Stimulated activated memory B cell treated with anti-CD40 and anti-IgM and Interleukin-4, amounts not matched to agents 10 μg/mL and 1 μg/mL and 100 μg/mL, for 72 hours (primary cell): ENCODE data around the gene CEP162.
"Not testable (repeated sequence)": the region's sequence is repeated elsewhere in the genome, so short reads cannot be mapped to it uniquely, and the experiment has no call there.

Experiments
- ATAC-seq: fragments of 150-1000 bp; cut with Tn5 transposase; 2 replicates; pipeline ENCODE4 v1.10.0; 2021
- H3K27ac Mint-ChIP-seq: one replicate; pipeline ENCODE4 v1.8.0; 2022; ENCODE audit warnings: mild to moderate bottlenecking, mixed read lengths
- H3K27me3 Mint-ChIP-seq: one replicate; pipeline ENCODE4 v1.8.0; 2022; ENCODE audit warnings: mixed read lengths
- H3K36me3 Mint-ChIP-seq: one replicate; pipeline ENCODE4 v1.8.0; 2022; ENCODE audit warnings: mixed read lengths
- H3K4me1 Mint-ChIP-seq: one replicate; pipeline ENCODE4 v1.8.0; 2022; ENCODE audit warnings: mixed read lengths
- H3K4me3 Mint-ChIP-seq: one replicate; pipeline ENCODE4 v1.8.0; 2022; ENCODE audit warnings: mild to moderate bottlenecking, moderate library complexity, mixed read lengths
- H3K9me3 Mint-ChIP-seq: one replicate; pipeline ENCODE4 v1.8.0; 2022; ENCODE audit warnings: mixed read lengths

Gene CEP162

DNA sequence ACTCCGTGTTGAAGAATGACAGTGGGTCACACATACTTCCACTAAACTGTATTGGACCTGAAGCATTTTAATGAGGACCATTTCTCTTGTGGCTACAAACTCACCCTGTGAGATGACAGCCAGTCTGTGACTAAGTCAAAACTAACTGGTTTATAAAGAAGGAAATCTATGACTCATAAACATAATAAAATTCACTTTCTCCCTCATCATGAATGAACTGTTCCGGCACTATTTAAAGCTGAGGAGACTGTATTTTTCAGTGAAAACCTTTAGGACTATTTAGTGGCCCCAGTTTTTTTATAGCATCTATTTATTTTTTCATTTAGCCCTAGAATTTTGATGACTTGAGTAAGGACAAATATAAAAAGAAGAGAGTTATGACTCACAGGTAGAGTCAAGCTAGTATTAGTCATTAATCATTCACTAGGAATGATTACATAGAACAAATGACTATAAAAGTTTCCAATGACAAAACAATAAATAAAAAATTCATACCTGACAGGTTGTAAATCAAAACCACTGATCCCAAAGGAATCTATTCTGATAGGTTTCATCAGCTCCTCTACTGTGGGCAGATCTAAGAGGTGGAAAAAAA is 34.2 kb downstream of the CEP162 start:
- no peaks in the 10 kb centered on the region for H3K4me1 Mint-ChIP-seq
- peaks cover 78% of the 10 kb centered on the region for H3K36me3 Mint-ChIP-seq
- H3K27ac Mint-ChIP-seq, result no peak overlapping the region
- H3K27me3 Mint-ChIP-seq, result no peaks in the 10 kb centered on the region
- H3K9me3 Mint-ChIP-seq, result no peaks in the 10 kb centered on the region
- no peak overlapping the region for H3K4me3 Mint-ChIP-seq
- no peak for ATAC-seq

DNA sequence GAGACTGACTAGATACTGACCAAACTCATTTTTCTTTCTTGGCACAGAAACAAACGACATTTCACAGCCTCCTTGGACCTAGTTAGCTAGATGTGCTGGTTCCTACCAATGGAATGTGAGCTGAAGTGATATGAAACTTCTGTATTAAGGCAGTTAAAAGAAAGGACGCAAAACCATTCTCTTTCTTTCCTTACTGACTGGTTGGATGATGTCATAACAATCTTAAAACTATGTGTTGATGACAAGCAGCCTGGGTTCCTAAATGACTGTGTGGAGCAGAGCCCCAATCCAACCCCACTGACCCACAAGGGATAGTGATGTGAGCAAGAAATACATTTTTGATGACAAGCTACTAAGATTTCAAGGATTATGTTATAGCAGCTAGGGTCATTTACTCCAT is 35.6 kb downstream of the CEP162 start:
- no peak overlapping the region for H3K27ac Mint-ChIP-seq

DNA sequence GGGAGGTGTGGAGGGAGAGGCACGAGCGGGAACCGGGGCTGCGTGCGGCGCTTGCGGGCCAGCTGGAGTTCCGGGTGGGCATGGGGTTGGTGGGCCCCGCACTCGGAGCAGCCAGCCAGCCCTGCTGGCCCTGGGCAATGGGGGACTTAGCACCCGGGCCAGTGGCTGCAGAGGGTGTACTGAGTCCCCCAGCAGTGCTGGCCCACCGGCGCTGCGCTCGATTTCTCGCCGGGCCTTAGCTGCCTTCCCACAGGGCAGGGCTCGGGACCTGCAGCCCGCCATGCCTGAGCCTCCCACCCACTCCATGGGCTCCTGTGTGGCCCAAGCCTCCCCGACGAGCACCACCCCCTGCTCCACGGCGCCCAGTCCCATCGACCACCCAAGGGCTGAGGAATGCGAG is 38.1 kb downstream of the CEP162 start:
- not testable (repeated sequence) for H3K4me1 Mint-ChIP-seq, H3K27ac Mint-ChIP-seq, H3K4me3 Mint-ChIP-seq, H3K9me3 Mint-ChIP-seq, ATAC-seq, H3K27me3 Mint-ChIP-seq
- H3K36me3 Mint-ChIP-seq, result peaks cover 45% of the 10 kb centered on the region

More for the DNA sequence above, 35.6 kb downstream of the CEP162 start:
- Mint-ChIP-seq H3K4me3 (no peak overlapping the region), H3K27me3 (no peaks in the 10 kb centered on the region), H3K9me3 (no peaks in the 10 kb centered on the region), H3K4me1 (no peaks in the 10 kb centered on the region), H3K36me3 (peaks cover 70% of the 10 kb centered on the region)
- ATAC-seq, result no peak

DNA sequence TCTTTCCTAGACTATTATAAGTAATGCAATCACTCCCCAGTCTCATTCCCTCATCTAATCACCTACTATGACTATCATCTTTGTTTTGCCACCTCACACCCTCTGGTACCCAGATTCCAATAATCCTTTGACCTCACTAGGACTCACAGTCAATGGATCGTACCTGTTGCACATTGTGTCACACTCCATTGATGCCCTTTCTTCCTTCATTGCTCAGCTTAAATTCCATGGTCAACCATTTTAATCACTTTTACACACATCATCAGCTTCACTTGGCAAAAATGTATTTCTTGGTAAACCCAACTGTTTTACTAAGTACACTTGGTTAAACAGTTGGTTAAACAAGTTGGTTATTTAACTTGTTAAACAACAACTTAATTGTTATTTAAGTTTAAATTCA is 44.0 kb downstream of the CEP162 start:
- H3K4me1 Mint-ChIP-seq, result no peaks in the 10 kb centered on the region
- H3K27me3 Mint-ChIP-seq, result no peaks in the 10 kb centered on the region

DNA sequence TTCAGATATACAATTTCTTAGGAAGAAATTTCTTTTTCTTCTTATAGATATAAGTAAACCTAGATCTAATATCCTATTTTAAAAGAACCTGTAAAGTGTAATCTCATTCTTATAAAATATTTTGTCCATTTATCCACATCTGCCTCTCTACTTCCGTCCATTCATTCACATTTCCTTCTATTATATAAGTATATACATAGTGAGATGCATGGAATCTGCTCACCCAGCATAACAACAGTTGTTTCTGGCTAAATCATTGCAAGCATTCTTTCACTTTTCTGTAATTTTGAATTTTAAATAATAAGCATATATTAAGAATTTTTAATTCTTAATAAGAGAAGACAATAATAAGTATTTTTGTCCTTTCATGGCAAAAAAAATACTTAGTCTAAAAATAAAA is 45.4 kb downstream of the CEP162 start:
- Mint-ChIP-seq H3K4me3 (no peak overlapping the region), H3K27me3 (no peaks in the 10 kb centered on the region), H3K4me1 (no peaks in the 10 kb centered on the region), H3K36me3 (peaks cover 24% of the 10 kb centered on the region), H3K9me3 (no peaks in the 10 kb centered on the region), H3K27ac (no peak overlapping the region)
- no peak for ATAC-seq

More for the DNA sequence above, 44.0 kb downstream of the CEP162 start:
- ATAC-seq, result no peak
- no peak overlapping the region for H3K27ac Mint-ChIP-seq
- no peaks in the 10 kb centered on the region for H3K9me3 Mint-ChIP-seq
- H3K36me3 Mint-ChIP-seq, result peaks cover 21% of the 10 kb centered on the region
- no peak overlapping the region for H3K4me3 Mint-ChIP-seq

DNA sequence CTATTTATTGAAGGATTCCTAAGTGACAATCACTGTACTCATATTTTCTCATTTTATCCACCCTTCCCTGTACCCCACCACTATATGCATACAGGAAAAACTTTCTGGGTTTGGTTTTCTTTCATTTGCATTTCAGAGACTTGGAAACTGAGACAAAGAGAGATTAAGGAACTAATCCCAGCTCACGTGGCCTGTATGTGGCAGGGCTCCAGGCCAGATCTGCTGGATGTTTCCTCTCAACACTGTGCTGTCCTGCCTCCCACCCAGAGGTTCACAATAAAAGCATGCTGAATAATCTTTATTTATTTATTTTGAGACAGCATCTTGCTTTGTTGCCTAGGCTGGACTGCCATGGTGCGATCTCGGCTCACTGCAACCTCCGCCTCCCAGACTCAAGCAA is 50.2 kb downstream of the CEP162 start:
- Mint-ChIP-seq H3K36me3 (peaks cover 48% of the 10 kb centered on the region), H3K4me1 (no peaks in the 10 kb centered on the region), H3K9me3 (no peaks in the 10 kb centered on the region), H3K4me3 (no peak overlapping the region), H3K27me3 (no peaks in the 10 kb centered on the region), H3K27ac (no peak overlapping the region)
- no peak for ATAC-seq

DNA sequence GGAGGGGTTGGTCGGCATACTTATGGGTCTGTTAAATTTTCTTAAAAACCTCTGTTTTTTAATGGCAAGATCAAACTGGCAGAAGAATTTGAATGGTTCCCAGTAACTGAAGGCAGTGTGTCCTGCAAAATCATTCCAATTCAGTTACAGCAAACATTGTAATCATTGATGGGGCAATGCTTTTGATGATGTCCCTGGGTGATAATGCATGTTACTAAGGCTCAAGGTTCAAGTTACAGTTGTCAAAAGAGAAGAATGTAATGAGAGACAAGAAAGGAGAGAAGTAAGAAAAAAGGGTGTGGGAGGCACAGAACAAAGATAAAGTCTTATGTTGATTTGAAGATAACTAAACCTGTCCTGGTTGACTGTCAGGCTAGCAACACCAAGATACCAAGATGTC is 54.9 kb downstream of the CEP162 start:
- Mint-ChIP-seq H3K4me3 (no peak overlapping the region), H3K9me3 (no peaks in the 10 kb centered on the region), H3K27me3 (no peaks in the 10 kb centered on the region), H3K4me1 (peaks cover 6% of the 10 kb centered on the region), H3K27ac (no peak overlapping the region), H3K36me3 (peaks cover 42% of the 10 kb centered on the region)
- ATAC-seq, result no peak

DNA sequence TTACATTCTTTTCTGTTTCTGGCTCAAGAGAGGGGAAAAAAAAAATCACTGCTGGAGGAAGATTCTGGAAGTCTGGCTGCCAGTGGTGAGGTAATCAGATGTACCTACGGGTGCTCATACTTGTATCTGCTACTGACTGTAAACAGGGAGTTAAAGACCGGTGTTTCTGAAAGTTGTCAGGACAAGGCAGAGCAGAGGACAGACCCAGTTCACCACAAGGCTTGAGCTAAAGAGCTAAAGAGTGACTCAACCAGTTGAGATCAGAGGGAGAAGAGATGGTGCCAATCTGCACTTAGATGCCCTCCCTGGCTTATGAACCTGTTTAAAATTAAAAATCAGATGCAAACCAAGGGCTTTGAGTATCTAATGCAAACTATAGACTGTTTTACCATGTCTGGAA is 55.4 kb downstream of the CEP162 start:
- ATAC-seq, result no peak
- H3K4me1 Mint-ChIP-seq, result peaks cover 6% of the 10 kb centered on the region
- no peaks in the 10 kb centered on the region for H3K27me3 Mint-ChIP-seq
- H3K36me3 Mint-ChIP-seq, result peaks cover 44% of the 10 kb centered on the region
- no peaks in the 10 kb centered on the region for H3K9me3 Mint-ChIP-seq
- H3K27ac Mint-ChIP-seq, result no peak overlapping the region
- H3K4me3 Mint-ChIP-seq, result no peak overlapping the region

DNA sequence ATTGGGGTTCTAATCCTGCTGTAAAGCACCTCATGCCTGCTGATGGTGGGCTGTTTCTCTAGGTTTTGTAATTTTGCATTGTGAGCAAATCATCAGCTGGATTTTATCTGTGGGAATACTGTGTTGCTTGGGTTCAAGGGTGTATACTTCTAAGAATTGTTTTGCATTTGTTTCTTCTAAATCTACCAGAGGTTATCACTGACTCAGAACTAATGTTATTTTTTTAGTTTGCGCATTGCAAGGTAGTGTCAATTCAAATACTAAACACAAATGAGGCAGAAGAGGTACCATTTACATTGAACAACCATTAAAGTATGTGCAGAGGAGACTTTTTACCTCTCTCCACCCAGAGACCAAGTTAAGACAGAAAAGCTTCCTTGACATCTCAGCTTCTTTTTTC is 60.0 kb downstream of the CEP162 start:
- ATAC-seq, result no peak
- Mint-ChIP-seq H3K27ac (no peak overlapping the region), H3K36me3 (peaks cover 57% of the 10 kb centered on the region), H3K27me3 (no peaks in the 10 kb centered on the region), H3K4me1 (peaks cover 6% of the 10 kb centered on the region), H3K9me3 (no peaks in the 10 kb centered on the region), H3K4me3 (no peak overlapping the region)

DNA sequence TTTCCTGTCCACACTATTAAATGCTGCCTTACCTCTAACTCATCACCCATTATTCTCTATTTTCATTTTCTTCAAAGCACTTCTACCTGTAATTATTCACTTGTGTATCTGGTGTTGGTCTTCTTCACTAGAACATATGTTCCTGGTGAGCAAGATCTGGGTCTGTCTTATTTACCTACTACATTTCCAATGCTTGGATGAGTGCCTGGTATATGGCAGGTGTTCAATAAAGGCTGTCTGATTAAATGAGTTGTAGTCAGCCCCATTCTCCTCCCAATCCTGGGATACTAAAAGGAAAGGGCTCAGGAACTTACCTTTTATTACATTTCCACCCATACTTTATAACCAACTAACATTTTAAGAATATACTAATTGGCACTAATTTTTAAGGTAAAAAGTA is 61.0 kb downstream of the CEP162 start:
- Mint-ChIP-seq H3K9me3 (no peaks in the 10 kb centered on the region), H3K4me3 (no peak overlapping the region), H3K4me1 (peaks cover 6% of the 10 kb centered on the region), H3K36me3 (peaks cover 55% of the 10 kb centered on the region), H3K27ac (no peak overlapping the region), H3K27me3 (no peaks in the 10 kb centered on the region)
- no peak for ATAC-seq

DNA sequence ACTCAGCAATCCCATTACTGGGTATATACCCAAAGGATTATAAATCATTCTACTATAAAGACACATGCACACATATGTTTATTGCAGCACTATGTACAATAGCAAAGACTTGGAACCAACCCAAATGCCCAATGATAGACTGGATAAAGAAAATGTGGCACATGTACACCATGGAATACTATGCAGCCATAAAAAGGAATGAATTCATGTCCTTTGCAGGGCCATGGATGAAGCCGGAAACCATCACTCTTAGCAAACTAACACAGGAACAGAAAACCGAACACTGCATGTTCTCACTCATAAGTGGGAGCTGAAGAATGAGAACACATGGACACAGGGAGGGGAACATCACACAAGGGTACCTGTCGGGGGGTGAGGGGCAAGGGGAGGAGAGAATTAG is 63.1 kb downstream of the CEP162 start:
- peaks cover 62% of the 10 kb centered on the region for H3K36me3 Mint-ChIP-seq
- not testable (repeated sequence) for H3K4me1 Mint-ChIP-seq, H3K27me3 Mint-ChIP-seq, H3K4me3 Mint-ChIP-seq, ATAC-seq, H3K27ac Mint-ChIP-seq, H3K9me3 Mint-ChIP-seq

DNA sequence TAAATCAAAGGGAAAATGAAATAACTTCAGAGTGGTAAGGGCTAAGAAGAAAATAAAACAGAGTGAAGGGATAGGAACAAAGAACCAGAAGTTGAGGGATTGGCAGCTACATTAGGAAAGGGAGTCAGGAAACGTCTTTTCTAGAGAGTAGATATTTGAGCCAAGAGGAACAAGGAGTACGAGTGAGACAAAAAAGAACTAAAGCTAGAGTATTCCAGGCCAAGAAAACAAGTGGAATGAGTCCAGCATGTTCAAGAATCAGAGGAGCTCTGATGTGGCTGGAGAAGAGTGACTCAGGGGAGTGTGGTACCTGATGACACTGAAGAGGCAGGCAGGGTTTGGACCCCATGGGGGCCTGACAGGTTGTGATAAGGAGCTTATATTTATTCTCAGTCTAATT is 66.3 kb downstream of the CEP162 start:
- Mint-ChIP-seq H3K27ac (no peak overlapping the region), H3K27me3 (no peaks in the 10 kb centered on the region), H3K36me3 (peaks cover 61% of the 10 kb centered on the region), H3K4me1 (no peaks in the 10 kb centered on the region), H3K9me3 (no peaks in the 10 kb centered on the region), H3K4me3 (no peak overlapping the region)
- ATAC-seq, result no peak

DNA sequence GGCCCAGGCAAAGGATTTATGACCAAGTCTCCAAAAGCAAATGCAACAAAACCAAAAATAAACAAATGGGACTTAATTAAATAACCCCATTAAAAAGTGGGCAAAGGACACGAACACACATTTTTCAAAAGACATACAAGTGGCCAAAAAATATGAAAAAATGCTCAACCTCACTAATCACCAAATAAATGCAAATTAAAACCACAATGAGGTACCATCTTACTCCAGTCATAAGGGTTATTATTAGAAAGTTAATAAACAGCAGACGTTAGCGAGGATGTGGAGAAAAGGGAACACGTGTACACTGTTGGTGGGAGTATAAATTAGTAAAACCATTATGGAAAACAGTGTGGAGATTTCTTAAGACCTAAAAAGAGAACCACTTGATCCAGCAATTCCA is 71.1 kb downstream of the CEP162 start:
- Mint-ChIP-seq H3K4me3 (no peak overlapping the region), H3K27me3 (no peaks in the 10 kb centered on the region), H3K36me3 (peaks cover 65% of the 10 kb centered on the region), H3K9me3 (peaks cover 3% of the 10 kb centered on the region), H3K4me1 (peaks cover 7% of the 10 kb centered on the region), H3K27ac (no peak overlapping the region)
- ATAC-seq, result no peak

DNA sequence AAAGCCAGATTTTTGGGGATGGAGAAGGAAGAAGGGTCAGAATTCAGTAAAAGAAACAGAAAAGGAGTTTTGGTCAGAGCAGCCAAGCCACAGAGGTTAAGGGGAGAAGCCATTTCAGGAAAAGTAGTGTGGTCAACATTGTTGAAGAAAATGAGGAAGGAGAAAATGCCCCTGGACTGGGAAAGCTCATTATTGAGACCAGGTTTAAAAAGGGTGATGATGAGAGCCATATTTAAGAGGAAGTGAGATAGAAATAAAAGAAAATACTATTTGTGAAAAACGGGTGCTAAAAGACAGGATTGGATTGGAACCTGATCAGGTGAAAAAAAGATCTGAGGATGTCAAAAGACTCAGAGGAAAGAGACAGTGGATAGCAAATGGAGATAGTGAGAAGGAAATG is 75.8 kb downstream of the CEP162 start:
- Mint-ChIP-seq H3K9me3 (peaks cover 3% of the 10 kb centered on the region), H3K4me1 (peaks cover 12% of the 10 kb centered on the region), H3K27me3 (no peaks in the 10 kb centered on the region), H3K36me3 (peaks cover 65% of the 10 kb centered on the region), H3K4me3 (no peak overlapping the region), H3K27ac (no peak overlapping the region)
- ATAC-seq, result no peak

DNA sequence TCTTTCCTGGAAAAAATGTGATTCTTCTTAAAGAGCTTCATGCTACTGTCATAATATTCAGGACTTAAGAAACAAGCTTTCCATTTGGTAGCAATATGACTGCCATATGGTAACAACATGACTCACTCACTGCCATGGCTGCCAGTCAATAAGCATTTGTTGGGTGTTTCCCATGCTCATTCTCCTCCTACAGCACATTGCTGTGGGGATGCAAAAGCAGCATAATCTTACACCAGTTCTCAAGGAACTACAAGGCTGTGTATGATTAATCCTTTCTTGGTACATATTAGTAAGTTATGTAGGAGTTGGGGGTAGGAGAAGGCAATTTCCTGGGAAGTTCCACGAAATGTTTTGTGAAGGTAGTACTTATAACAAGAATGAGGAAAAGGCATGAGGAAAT is 76.7 kb downstream of the CEP162 start:
- no peak overlapping the region for H3K4me3 Mint-ChIP-seq
- H3K27ac Mint-ChIP-seq, result no peak overlapping the region
- peaks cover 12% of the 10 kb centered on the region for H3K4me1 Mint-ChIP-seq
- no peaks in the 10 kb centered on the region for H3K27me3 Mint-ChIP-seq
- H3K36me3 Mint-ChIP-seq, result peaks cover 64% of the 10 kb centered on the region
- no peak for ATAC-seq
- H3K9me3 Mint-ChIP-seq, result peaks cover 3% of the 10 kb centered on the region

DNA sequence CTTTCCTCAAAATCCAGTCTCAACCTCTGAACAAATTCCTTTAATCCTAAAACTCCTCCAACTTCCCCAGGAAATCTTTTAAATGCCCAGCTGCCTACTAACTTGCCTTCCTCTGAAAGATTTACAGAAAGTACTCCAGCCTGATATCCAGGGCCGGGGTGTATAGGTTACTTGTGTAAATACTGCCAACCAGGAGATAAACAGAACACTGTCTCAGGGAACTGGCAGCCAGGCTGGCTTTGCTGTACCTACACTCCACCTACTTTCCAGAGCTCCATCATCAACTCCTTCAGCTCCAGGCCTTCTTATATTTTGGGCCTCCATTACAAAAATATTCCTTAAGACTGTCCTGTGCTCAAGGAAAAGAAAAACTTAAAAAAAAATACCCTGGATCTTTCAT is 85.9 kb downstream of the CEP162 start:
- Mint-ChIP-seq H3K4me1 (no peaks in the 10 kb centered on the region), H3K36me3 (peaks cover 42% of the 10 kb centered on the region), H3K4me3 (no peak overlapping the region), H3K27ac (no peak overlapping the region), H3K9me3 (no peaks in the 10 kb centered on the region), H3K27me3 (no peaks in the 10 kb centered on the region)
- no peak for ATAC-seq

DNA sequence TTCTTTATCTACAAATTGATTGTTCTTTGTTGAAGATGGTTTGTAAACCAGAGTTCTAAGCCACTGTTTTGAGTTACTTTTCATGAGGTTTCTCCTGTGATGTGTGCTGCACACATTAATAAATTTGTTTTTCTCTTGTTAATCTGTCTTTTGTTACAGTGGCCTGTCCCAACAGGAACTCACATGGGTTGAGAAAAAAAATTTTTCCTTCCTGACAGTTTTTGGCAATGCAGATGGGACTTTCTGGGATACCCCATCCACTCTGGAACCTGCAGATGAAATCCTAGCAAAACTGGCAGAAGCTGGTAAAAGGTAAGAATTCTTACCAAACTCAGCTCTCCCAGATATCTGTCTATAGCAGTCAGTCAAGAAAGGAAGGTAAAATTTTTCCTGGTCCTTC is 88.1 kb downstream of the CEP162 start:
- Mint-ChIP-seq H3K9me3 (no peaks in the 10 kb centered on the region), H3K4me3 (no peak overlapping the region), H3K4me1 (no peaks in the 10 kb centered on the region), H3K27ac (no peak overlapping the region), H3K27me3 (no peaks in the 10 kb centered on the region), H3K36me3 (peaks cover 38% of the 10 kb centered on the region)
- no peak for ATAC-seq
